ENCODE data around the gene C3orf20.

DNA sequence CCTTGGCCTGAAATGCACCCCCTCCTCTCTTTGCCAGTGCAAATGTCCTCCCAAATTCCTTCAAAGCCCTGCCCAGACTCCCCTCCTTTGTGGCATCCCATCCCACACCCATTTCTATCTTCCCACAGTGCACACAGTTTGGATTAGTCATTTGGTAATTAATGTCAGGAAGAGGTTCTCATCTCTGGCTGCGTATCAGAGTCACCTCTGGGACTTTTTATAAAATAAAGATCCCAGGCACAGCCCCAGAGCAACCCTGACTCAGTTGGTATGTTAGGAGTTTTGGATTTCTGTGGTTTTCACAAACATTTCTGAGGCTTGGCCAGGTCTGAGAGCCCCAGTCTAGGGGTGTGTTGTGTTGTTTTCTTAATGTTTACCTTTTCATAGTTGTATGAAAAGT lies 41.6 kb downstream of the C3orf20 start:
- TF ChIP-seq CTCF (IDR thresholded peaks at IDR 0.05) (no peak), POLR2A (IDR thresholded peaks at IDR 0.05) (no peak)
